ENCODE data around the gene IL19.

- TF ChIP-seq CTCF (conservative IDR thresholded peaks at IDR 0.05; ENCODE audit: low read length) (no peak), EZH2phosphoT487 (IDR thresholded peaks at IDR 0.05; ENCODE audit: borderline replicate concordance) (no peak)
Measured at GRCh38 chr1:206839006-206839560, 68.5 kb downstream of the IL19 start.

Measured in Loucy (cell line).